ENCODE data around the gene ACAT2.

- TF ChIP-seq, protein P1, sequence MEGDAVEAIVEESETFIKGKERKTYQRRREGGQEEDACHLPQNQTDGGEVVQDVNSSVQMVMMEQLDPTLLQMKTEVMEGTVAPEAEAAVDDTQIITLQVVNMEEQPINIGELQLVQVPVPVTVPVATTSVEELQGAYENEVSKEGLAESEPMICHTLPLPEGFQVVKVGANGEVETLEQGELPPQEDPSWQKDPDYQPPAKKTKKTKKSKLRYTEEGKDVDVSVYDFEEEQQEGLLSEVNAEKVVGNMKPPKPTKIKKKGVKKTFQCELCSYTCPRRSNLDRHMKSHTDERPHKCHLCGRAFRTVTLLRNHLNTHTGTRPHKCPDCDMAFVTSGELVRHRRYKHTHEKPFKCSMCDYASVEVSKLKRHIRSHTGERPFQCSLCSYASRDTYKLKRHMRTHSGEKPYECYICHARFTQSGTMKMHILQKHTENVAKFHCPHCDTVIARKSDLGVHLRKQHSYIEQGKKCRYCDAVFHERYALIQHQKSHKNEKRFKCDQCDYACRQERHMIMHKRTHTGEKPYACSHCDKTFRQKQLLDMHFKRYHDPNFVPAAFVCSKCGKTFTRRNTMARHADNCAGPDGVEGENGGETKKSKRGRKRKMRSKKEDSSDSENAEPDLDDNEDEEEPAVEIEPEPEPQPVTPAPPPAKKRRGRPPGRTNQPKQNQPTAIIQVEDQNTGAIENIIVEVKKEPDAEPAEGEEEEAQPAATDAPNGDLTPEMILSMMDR (IDR thresholded peaks at IDR 0.05; ENCODE audit: low read depth, low read length, poor library complexity, severe bottlenecking): peak; percentile 22
- no peak for TF ChIP-seq EZH2phosphoT487 (IDR thresholded peaks at IDR 0.05; ENCODE audit: borderline replicate concordance, low read length)
These were observed 3.5 kb upstream of the ACAT2 start for GRCh38 chr6:159758031-159759001.

All from DOHH2 (cell line).